HCT116 (cell line): ENCODE measurements around the gene FBXO48. TPM values are rescaled to one million over a fixed set of nuclear protein-coding genes. Genes with fewer than 3 reads are reported as not detected.

ENCODE experiments used
- ATAC-seq: fragments of 200-7000 bp; cut with Tn5 transposase; 2 replicates; pipeline ENCODE4 v1.9.1; 2020; ENCODE audit warnings: mild to moderate bottlenecking, moderate library complexity
- BruUV-seq: library from RNA; stranded (reverse); fragments of 400-500 nt; replicated peaks from 2 replicates; lab custom pipeline; 2021; lab: Mats Ljungman, UMichigan
- CTCF ChIA-PET: fragments of 300-600 bp; sonication (Branson Sonifier 250); formaldehyde crosslinking; loops from one replicate; lab custom pipeline; 2021; ENCODE audit warnings: antibody characterized with exemption; lab: Charles Lee
- POLR2A ChIA-PET: fragments of 300-600, 350-600 bp; sonication (Branson Sonifier 250); formaldehyde crosslinking; loops from one replicate; lab custom pipeline; 2021; ENCODE audit warnings: antibody characterized with exemption; lab: Charles Lee
- RAD21 ChIA-PET, 2 experiments: fragments of 300-600 bp; sonication (Branson Sonifier 250); formaldehyde crosslinking; loops; one replicate each; lab custom pipeline; 2023; ENCODE audit warnings: low total read pairs in 2 of 2; ENCODE audit not compliant: uncharacterized antibody in 2 of 2, unreplicated experiment in 2 of 2, low non-redundant PET in 1 of 2; lab: Charles Lee
- DNase-seq: peaks from one replicate; pipeline ENCODE4 v3.0.0-alpha.2; 2010; ENCODE audit warnings: low read depth, low spot score
- H2AFZ ChIP-seq: fragments of 200-600 bp; shearing (Covaris generic), sonication (generic); 2 replicates; pipeline ENCODE4 v1.6.1; 2017; ENCODE audit warnings: low read depth, mixed run types, mixed read lengths, antibody characterized with exemption, low read length; ENCODE audit not compliant: poor library complexity, severe bottlenecking
- H3K27ac ChIP-seq: 2 replicates; pipeline ENCODE4 v1.5.1; 2012; ENCODE audit warnings: low read depth, low read length
- H3K27me3 ChIP-seq: fragments of 200-600 bp; sonication (generic); 2 replicates; pipeline ENCODE4 v1.6.1; 2016; ENCODE audit warnings: mixed run types, low read length, mixed read lengths; ENCODE audit not compliant: insufficient read depth
- H3K36me3 ChIP-seq, 2 experiments: fragments of 200-500 bp in 1 of 2; fragments of 200-600 bp in 1 of 2; sonication (Bioruptor generic) in 1 of 2; sonication (generic) in 1 of 2; 2 replicates each; pipeline versions ENCODE4 v1.5.1 to v1.6.1; 2014 to 2016; ENCODE audit warnings: low read length in 2 of 2, inconsistent platforms in 1 of 2, mixed read lengths in 1 of 2, mixed run types in 1 of 2; ENCODE audit not compliant: insufficient read depth in 2 of 2, control insufficient read depth in 1 of 2
- H3K4me1 ChIP-seq, 2 experiments: fragments of 200-600 bp in 1 of 2; sonication (generic) in 1 of 2; 2 replicates each; pipeline versions ENCODE4 v1.5.1 to v1.6.1; 2012 to 2017; ENCODE audit warnings: low read length in 2 of 2, inconsistent platforms in 1 of 2, mild to moderate bottlenecking in 1 of 2, mixed read lengths in 1 of 2, mixed run types in 1 of 2, moderate library complexity in 1 of 2; ENCODE audit not compliant: insufficient read depth in 2 of 2, control insufficient read depth in 1 of 2
- H3K4me2 ChIP-seq: fragments of 200-600 bp; sonication (generic); 2 replicates; pipeline ENCODE4 v1.6.1; 2017; ENCODE audit warnings: mixed run types, low read length, mixed read lengths
- H3K4me3 ChIP-seq, 2 experiments: fragments of 200-600 bp in 1 of 2; sonication (generic) in 1 of 2; replicated peaks in 1 of 2; 2 replicates each; pipeline ENCODE4 v1.5.1; 2011 to 2016; ENCODE audit warnings: low read length in 2 of 2, control low read depth in 1 of 2, low read depth in 1 of 2, mild to moderate bottlenecking in 1 of 2, mixed read lengths in 1 of 2, mixed run types in 1 of 2
- H3K79me2 ChIP-seq: fragments of 200-600 bp; sonication (generic); 2 replicates; pipeline ENCODE4 v1.6.1; 2017; ENCODE audit warnings: mild to moderate bottlenecking, mixed run types, low read length, moderate library complexity, mixed read lengths; ENCODE audit not compliant: insufficient read depth
- H3K9ac ChIP-seq: fragments of 200-600 bp; sonication (generic); 2 replicates; pipeline ENCODE4 v1.6.1; 2016; ENCODE audit warnings: low read length, mixed read lengths
- H3K9me2 ChIP-seq: fragments of 200-600 bp; sonication (generic), shearing (Covaris generic); 2 replicates; pipeline ENCODE4 v1.6.1; 2017; ENCODE audit warnings: mixed run types, mild to moderate bottlenecking, moderate library complexity; ENCODE audit not compliant: insufficient read depth
- H3K9me3 ChIP-seq, 2 experiments: fragments of 200-500 bp in 1 of 2; fragments of 200-600 bp in 1 of 2; sonication (Bioruptor generic) in 1 of 2; sonication (generic) in 1 of 2; 2 replicates each; pipeline ENCODE4 v1.6.1; 2014 to 2017; ENCODE audit warnings: low read length in 2 of 2, mixed read lengths in 2 of 2, inconsistent platforms in 1 of 2, low read depth in 1 of 2, mild to moderate bottlenecking in 1 of 2, mixed run types in 1 of 2, moderate library complexity in 1 of 2; ENCODE audit not compliant: control insufficient read depth in 1 of 2, insufficient read depth in 1 of 2
- H4K20me1 ChIP-seq: fragments of 200-600 bp; sonication (generic), shearing (Covaris generic); 2 replicates; pipeline ENCODE4 v1.6.1; 2017; ENCODE audit warnings: mixed run types, mild to moderate bottlenecking, moderate library complexity; ENCODE audit not compliant: insufficient read depth
- ATF3 ChIP-seq: IDR thresholded peaks from 2 replicates; pipeline ENCODE4 v1.6.1; 2012
- CTCF ChIP-seq, 3 experiments: fragments of 200-600 bp in 1 of 3; sonication (generic) in 1 of 3; IDR thresholded peaks in 2 of 3; conservative IDR thresholded peaks in 1 of 3; 2 replicates each; pipeline ENCODE4 v1.5.1; 2012 to 2017; ENCODE audit warnings: low read depth in 2 of 3, low read length in 2 of 3, antibody characterized with exemption in 1 of 3, borderline replicate concordance in 1 of 3, control low read depth in 1 of 3, mild to moderate bottlenecking in 1 of 3, mixed read lengths in 1 of 3, mixed run types in 1 of 3, moderate library complexity in 1 of 3; ENCODE audit not compliant: insufficient read depth in 1 of 3
- EGR1 ChIP-seq: IDR thresholded peaks from 2 replicates; pipeline ENCODE4 v1.6.1; 2012; ENCODE audit warnings: low read depth
- FOSL1 ChIP-seq: IDR thresholded peaks from 2 replicates; pipeline ENCODE4 v1.6.1; 2012; ENCODE audit warnings: low read depth
- RAD21 ChIP-seq: IDR thresholded peaks from 2 replicates; pipeline ENCODE4 v1.6.1; 2012; ENCODE audit warnings: low read depth, mild to moderate bottlenecking
- REST ChIP-seq: IDR thresholded peaks from 2 replicates; pipeline ENCODE4 v1.6.1; 2012; ENCODE audit warnings: low read depth
- SP1 ChIP-seq: IDR thresholded peaks from 2 replicates; pipeline ENCODE4 v1.6.1; 2012; ENCODE audit warnings: low read depth
- ZNF274 ChIP-seq: fragments of 200-500 bp; sonication (Bioruptor generic); IDR thresholded peaks from 2 replicates; pipeline ENCODE4 v1.6.1; 2014; ENCODE audit warnings: mild to moderate bottlenecking, low read depth, low read length, inconsistent platforms
- intact Hi-C: fragments of 100-400 bp; cut with micrococcal nuclease; formaldehyde crosslinking; loops from 2 replicates; pipeline ENCODE4 v1.10.0; 2022
- total RNA-seq: library from RNA; stranded (reverse); gene quantifications from one replicate; pipeline ENCODE4 v1.2.1, GENCODE V29; 2021; ENCODE audit not compliant: unreplicated experiment

Gene FBXO48
- total RNA-seq, 1 experiment from 2014 or later: 0.91 TPM

GRCh38 chr2:68487773-68488355 lies 20.8 kb upstream of the FBXO48 start:
- Histone ChIP-seq H3K27me3 (no peaks in the 10 kb centered on the region), H3K9me3 (no peaks in the 10 kb centered on the region), H3K79me2 (no peaks in the 10 kb centered on the region), H3K27ac (no peak overlapping the region), H3K9me2 (no peaks in the 10 kb centered on the region), H3K4me3 (no peak overlapping the region), H3K4me1 (peaks cover 6 to 8% of the 10 kb centered on the region in 2 experiments; a peak in 3 of 4 replicates), H3K36me3 (no peaks in the 10 kb centered on the region), H3K4me2 (no peak overlapping the region)
- ChIA-PET POLR2A (no interaction called here), CTCF (interaction anchor here (0.5 to 3.1 kb wide), 27 partner anchors 10 to 456 kb away, joined by 3 to 26 read pairs (median 4); partner anchors contain the start of genes APLF and FBXO48), RAD21 (interaction anchor here (0.6 to 1.2 kb wide), 7 partner anchors 107 to 437 kb away, joined by 3 to 7 read pairs (median 4); no protein-coding TSS in a partner anchor)
- DNase-seq (no peak), ATAC-seq (peak; percentile 54; the same call in 1 of the 2 replicates)
- intact Hi-C loops: loop anchor here (1.0 to 5.0 kb wide), 2 partner anchors 229 to 437 kb away; no protein-coding TSS in a partner anchor
- TF ChIP-seq SP1 (no peak), CTCF (IDR thresholded peaks at IDR 0.05 in 2 of 3, conservative IDR thresholded peaks at IDR 0.05 in 1 of 3; ENCODE audit: borderline replicate concordance in 1 of 3, insufficient read depth in 1 of 3, low read depth in 2 of 3, low read length in 2 of 3) (peak; percentile 35 to 67 (median 38); a peak in 5 of 6 replicates), RAD21 (peak; percentile 61), EGR1 (no peak)
- TF ChIP-seq, all 23 proteins: peak for 2
- Histone ChIP-seq H2AFZ (no peak overlapping the region), H3K9ac (no peak overlapping the region), H4K20me1 (no peaks in the 10 kb centered on the region)
- no TSS peak for BruUV-seq

- Histone ChIP-seq H3K9me2 (no peaks in the 10 kb centered on the region), H2AFZ (no peak overlapping the region), H3K9me3 (no peaks in the 10 kb centered on the region), H4K20me1 (no peaks in the 10 kb centered on the region), H3K79me2 (no peaks in the 10 kb centered on the region), H3K27ac (no peak overlapping the region), H3K9ac (no peak overlapping the region), H3K4me1 (peaks cover 6 to 13% of the 10 kb centered on the region in 2 experiments; a peak in 3 of 4 replicates), H3K4me2 (no peak overlapping the region), H3K4me3 (no peak overlapping the region)
- DNase-seq (no peak), ATAC-seq (no peak)
- intact Hi-C loops: no loop called here
- POLR2A ChIA-PET: no interaction called here
- no peak for TF ChIP-seq ZNF274
- no peak for TF ChIP-seq ATF3
- no peak for TF ChIP-seq SP1
- no peak for TF ChIP-seq FOSL1
- TF ChIP-seq REST: no peak
- TF ChIP-seq, all 23 proteins: peak for 0
- CTCF ChIA-PET: interaction anchor here (1.5 kb wide), 1 partner anchor 443 kb away, joined by 5 read pairs; no protein-coding TSS in a partner anchor
- BruUV-seq: no TSS peak
- RAD21 ChIA-PET: no interaction called here
- H3K36me3 ChIP-seq: no peaks in the 10 kb centered on the region
- H3K27me3 ChIP-seq: no peaks in the 10 kb centered on the region
Observed at GRCh38 chr2:68483011-68483410, 15.9 kb upstream of the FBXO48 start.
